ENCODE measurements around the gene TMED10.
A peak's percentile ranks its signal among the peaks of the same experiment; 100 is the strongest.

The TMED10 gene

GRCh38 chr14:75176142-75176820, at the start of gene TMED10:
Gene TMED10 (minus strand): TSS chr14:75176612. CDS start chr14:75176579, 33 bp downstream.
- TF ChIP-seq CTCF (IDR thresholded peaks at IDR 0.05): peak; percentile 14; the same call in 1 of the 2 replicates

GRCh38 chr14:75224561-75224960, 48.1 kb upstream of the TMED10 start:
- TF ChIP-seq CTCF (IDR thresholded peaks at IDR 0.05): no peak

- TF ChIP-seq CTCF (IDR thresholded peaks at IDR 0.05): no peak
Observed at GRCh38 chr14:75223664-75224154, 47.3 kb upstream of the TMED10 start.

DNA sequence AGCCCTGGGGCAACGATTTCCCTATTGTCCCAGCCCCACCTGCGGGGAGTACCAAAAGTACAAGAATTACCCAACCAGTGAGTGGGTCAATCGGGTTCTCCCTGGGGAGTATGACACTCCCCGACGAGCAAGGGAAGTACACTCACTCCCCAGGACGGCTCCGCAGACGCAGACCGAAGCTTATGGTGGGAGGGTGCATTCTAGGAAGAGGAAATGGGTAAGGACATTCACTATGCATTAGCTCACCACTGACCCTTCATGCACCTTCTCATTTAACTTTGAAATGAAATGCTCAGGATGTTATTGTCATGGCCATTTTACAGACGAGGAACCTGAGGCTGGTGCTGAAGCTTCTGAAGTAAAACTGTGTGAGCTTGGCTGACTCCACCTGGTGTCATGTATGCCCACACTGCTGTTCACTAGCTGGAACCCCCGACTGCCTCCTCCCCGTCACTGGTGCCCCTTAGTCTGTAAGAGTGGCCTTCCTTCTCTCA, 45.8 kb upstream of the TMED10 start:
- TF ChIP-seq CTCF (IDR thresholded peaks at IDR 0.05): no peak

DNA sequence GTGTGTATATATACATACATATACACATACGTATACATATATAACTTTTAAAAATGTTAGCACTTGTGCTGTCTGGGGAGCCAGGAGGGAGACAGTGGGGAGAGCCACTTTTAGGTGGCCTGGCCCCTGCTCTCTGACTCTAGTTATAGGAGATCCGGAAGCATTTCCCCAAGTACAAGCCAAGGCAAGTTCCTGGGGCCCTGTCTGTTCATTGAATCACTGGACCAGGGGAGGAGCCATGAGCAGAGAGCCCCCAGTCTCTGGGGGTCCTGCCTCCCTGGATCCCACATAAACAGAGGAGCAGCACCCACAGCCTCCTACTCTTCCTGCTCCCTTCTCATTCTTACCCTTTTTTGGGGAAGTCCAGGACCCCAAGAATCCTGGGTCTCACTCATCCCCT, 45.4 kb upstream of the TMED10 start:
- TF ChIP-seq CTCF (IDR thresholded peaks at IDR 0.05): no peak

GRCh38 chr14:75220156-75220555, 43.7 kb upstream of the TMED10 start:
- TF ChIP-seq CTCF (IDR thresholded peaks at IDR 0.05): no peak

DNA sequence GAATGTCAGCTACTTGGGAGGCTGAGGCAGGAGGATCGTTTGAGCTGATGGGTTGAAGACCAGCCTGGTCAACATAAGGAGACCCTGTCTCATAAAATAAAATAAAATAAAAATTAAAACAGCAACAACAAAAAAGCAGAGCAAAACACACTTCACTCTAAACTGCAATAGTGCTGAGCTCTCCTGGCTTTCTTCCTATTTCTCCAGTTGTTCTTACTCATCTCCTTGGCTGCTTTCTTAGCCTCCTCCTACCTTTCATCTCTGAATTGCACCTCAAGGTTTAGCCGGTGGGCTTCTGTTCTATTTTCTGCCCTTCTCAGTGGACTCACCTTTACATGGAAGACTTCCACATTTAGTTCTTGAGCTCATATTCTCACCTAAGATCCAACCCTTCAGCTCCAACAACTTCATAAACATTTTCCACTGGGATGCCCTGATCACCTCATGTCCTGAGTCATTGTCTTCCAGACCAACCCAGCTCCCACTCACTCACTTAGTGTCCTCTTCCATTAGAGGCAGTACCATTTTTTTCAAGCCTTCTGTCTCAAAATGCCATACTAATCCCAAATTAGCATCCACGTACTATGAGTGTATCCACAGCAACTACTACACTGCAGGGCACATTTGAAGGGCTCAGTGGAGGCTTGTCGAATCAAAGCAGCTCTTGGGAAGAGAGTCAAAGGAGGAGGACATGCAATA, 41.2 kb upstream of the TMED10 start:
- no peak for TF ChIP-seq CTCF (IDR thresholded peaks at IDR 0.05)

All from LNCAP (cell line).